ENCODE measurements around the gene GALNT6. TPM values are rescaled to one million over a fixed set of nuclear protein-coding genes. Genes with fewer than 3 reads are reported as not detected.

GALNT6 gene
- total RNA-seq: 1.4 and 1.5 TPM in 2 replicates

GRCh38 chr12:51391283-51392123, at the start of gene GALNT6:
TSS of gene GALNT6 (minus strand) at chr12:51391406. CDS start at chr12:51379781, 11,625 bp downstream.

GRCh38 chr12:51424662-51425539, 33.7 kb upstream of the GALNT6 start, which contains the start of gene SLC4A8:
TSS of gene SLC4A8 (plus strand) at chr12:51424831. CDS start at chr12:51424988, 157 bp downstream.

GRCh38 chr12:51346581-51346980, 44.6 kb downstream of the GALNT6 start, which contains the start of gene CELA1:
TSS of gene CELA1 (minus strand) at chr12:51346679. CDS start at chr12:51346638, 41 bp downstream.

GRCh38 chr12:51323966-51324895, 67.0 kb downstream of the GALNT6 start, which contains the start of gene BIN2:
TSS of gene BIN2 (minus strand) at chr12:51324174. CDS start at chr12:51324102, 72 bp downstream.

Other genes starting within 250 kb of the GALNT6 start
- gene TFCP2, start 218.3 kb downstream of the GALNT6 start, total RNA-seq: 5.8 and 8.0 TPM in 2 replicates
- 1.1 and 1.8 TPM in 2 replicates for gene POU6F1, start 173.3 kb downstream of the GALNT6 start, total RNA-seq
- gene DAZAP2, start 152.6 kb downstream of the GALNT6 start, total RNA-seq: 53.8 and 54.2 TPM in 2 replicates
- 2.0 and 2.6 TPM in 2 replicates for gene SMAGP, start 121.0 kb downstream of the GALNT6 start, total RNA-seq
- gene BIN2, start 67.2 kb downstream of the GALNT6 start, total RNA-seq: not detected in 2 replicates
- not detected in 2 replicates for gene CELA1, start 44.7 kb downstream of the GALNT6 start, total RNA-seq
- gene SLC4A8, start 33.4 kb upstream of the GALNT6 start, total RNA-seq: 0.18 and 0.28 TPM in 2 replicates
- 3.0 and 12.7 TPM in 2 replicates for gene SCN8A, start 199.8 kb upstream of the GALNT6 start, total RNA-seq